ENCODE results near the gene KCP. TPM values are rescaled to one million over a fixed set of nuclear protein-coding genes. Genes with fewer than 3 reads are reported as not detected.

The KCP gene
- total RNA-seq, 2 experiments from 2014 or later = 1.4 to 2.3 TPM

DNA sequence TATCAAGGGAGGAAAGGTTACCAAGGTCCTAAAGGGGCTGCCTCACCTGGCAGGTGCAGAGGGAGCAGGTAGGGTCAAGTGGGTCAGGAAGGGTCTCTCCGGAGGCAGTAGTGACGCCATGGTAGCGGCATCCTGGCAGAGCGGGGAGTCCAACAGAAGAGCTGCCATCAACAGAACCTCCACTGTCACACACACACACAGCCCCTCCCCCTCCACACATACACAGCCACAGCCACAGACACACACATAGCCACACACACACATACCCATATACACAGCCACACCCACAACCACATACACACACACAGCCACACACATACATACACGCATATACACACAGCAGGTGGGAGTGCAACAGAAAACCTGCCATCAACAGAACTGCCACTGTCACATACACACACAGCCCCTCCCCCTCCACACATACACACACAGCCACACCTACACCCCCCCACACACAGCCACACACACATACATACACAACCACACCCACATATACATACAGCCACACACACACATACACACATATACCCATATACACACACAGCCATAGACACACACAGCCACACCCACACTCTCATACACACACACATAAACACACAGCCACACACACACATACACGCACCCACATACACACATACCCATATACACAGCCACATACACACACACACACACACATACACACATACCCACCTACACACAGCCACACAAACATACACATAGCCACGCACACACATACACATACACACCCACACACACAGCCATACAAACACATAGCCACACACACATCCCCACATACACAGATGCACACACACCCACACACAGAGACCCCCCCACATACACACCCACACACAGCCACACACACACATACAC, 23.1 kb downstream of the KCP start:
- Histone ChIP-seq H3K4me3 (ENCODE audit: low read depth, low read length, poor library complexity, severe bottlenecking) (no peak overlapping the region), H3K9me3 (ENCODE audit: low read length) (no peaks in the 10 kb centered on the region), H3K36me3 (ENCODE audit: insufficient read depth, low read length) (no peaks in the 10 kb centered on the region), H4K20me1 (ENCODE audit: insufficient read depth, low read length) (no peaks in the 10 kb centered on the region), H2AFZ (ENCODE audit: low read length) (no peak overlapping the region), H3K9me2 (ENCODE audit: insufficient read depth, low read length) (no peaks in the 10 kb centered on the region), H3K79me2 (ENCODE audit: insufficient read depth, low read depth, low read length) (no peaks in the 10 kb centered on the region), H3K27ac (ENCODE audit: low read depth, low read length, poor library complexity, severe bottlenecking) (no peak overlapping the region), H3K4me1 (ENCODE audit: insufficient read depth, low read length, poor library complexity, severe bottlenecking) (peaks cover 8% of the 10 kb centered on the region), H3K4me2 (ENCODE audit: low read length) (no peak overlapping the region)
- intact Hi-C loops (cut with micrococcal nuclease; ENCODE audit: unreplicated experiment) = no loop called here
- ChIA-PET POLR2A (no interaction called here), CTCF (ENCODE audit: unreplicated experiment) (no interaction called here)
- TF ChIP-seq, protein P1, sequence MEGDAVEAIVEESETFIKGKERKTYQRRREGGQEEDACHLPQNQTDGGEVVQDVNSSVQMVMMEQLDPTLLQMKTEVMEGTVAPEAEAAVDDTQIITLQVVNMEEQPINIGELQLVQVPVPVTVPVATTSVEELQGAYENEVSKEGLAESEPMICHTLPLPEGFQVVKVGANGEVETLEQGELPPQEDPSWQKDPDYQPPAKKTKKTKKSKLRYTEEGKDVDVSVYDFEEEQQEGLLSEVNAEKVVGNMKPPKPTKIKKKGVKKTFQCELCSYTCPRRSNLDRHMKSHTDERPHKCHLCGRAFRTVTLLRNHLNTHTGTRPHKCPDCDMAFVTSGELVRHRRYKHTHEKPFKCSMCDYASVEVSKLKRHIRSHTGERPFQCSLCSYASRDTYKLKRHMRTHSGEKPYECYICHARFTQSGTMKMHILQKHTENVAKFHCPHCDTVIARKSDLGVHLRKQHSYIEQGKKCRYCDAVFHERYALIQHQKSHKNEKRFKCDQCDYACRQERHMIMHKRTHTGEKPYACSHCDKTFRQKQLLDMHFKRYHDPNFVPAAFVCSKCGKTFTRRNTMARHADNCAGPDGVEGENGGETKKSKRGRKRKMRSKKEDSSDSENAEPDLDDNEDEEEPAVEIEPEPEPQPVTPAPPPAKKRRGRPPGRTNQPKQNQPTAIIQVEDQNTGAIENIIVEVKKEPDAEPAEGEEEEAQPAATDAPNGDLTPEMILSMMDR (conservative IDR thresholded peaks at IDR 0.05; ENCODE audit: low read length) = no peak
- no peak for TF ChIP-seq EZH2phosphoT487 (IDR thresholded peaks at IDR 0.05; ENCODE audit: borderline replicate concordance, low read depth, low read length)
- BruUV-seq (replicated peaks) = no TSS peak
- DNase-seq (ENCODE audit: low spot score) = no peak

DNA sequence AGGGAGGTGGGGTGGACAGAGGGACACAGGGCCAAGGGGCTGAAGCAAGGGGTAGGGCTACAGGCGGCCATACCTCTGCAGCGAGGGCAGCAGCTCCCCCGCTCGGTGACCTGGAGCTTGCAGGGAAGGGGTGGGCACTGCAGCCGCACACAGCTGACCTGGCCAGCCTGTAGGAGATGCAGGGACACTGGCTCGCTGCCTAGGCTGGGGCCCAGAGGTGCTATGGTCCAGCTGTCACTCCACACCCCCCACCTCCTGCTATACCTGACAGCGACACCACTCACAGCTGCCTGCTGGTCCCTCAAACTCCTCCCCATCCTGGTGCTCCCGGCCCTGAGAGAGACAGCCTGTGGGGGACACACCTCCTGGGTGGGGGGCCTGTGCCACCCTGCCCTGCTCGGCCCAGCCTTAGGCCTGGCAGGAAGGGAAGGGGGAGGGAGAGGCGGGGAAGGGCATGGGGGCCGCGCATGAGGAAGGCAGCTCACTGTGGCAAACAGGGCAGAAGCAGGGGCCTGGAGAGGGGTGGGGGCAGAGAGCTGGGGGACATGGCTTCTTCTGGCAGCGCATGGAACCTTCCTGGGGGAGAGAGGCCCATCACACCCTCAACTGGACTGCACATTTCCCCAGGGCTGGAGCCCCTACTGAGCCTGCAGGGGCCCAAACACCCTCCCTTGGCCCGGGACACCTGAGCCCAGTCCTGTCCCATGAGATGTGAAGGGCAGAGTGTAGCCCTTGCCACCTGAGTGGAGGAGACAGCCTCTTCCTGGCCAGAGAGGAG, 23.9 kb downstream of the KCP start:
- no peak overlapping the region for H3K4me2 ChIP-seq (ENCODE audit: low read length)
- ChIA-PET POLR2A (interaction anchor here (0.7 kb wide), 2 partner anchors 96 to 257 kb away, joined by 3 read pairs; no protein-coding TSS in a partner anchor), CTCF (ENCODE audit: unreplicated experiment) (no interaction called here)
- H3K4me1 ChIP-seq (ENCODE audit: insufficient read depth, low read length, poor library complexity, severe bottlenecking) = peaks cover 8% of the 10 kb centered on the region
- no peak overlapping the region for H2AFZ ChIP-seq (ENCODE audit: low read length)
- TF ChIP-seq, protein P1 (conservative IDR thresholded peaks at IDR 0.05; ENCODE audit: low read length) = no peak
- TF ChIP-seq EZH2phosphoT487 (IDR thresholded peaks at IDR 0.05; ENCODE audit: borderline replicate concordance, low read depth, low read length) = no peak
- H3K36me3 ChIP-seq (ENCODE audit: insufficient read depth, low read length) = no peaks in the 10 kb centered on the region
- no peaks in the 10 kb centered on the region for H4K20me1 ChIP-seq (ENCODE audit: insufficient read depth, low read length)
- H3K4me3 ChIP-seq (ENCODE audit: low read depth, low read length, poor library complexity, severe bottlenecking) = no peak overlapping the region
- intact Hi-C loops (cut with micrococcal nuclease; ENCODE audit: unreplicated experiment) = no loop called here
- H3K27ac ChIP-seq (ENCODE audit: low read depth, low read length, poor library complexity, severe bottlenecking) = no peak overlapping the region
- H3K79me2 ChIP-seq (ENCODE audit: insufficient read depth, low read depth, low read length) = no peaks in the 10 kb centered on the region
- no peak for DNase-seq (ENCODE audit: low spot score)
- no peaks in the 10 kb centered on the region for H3K9me2 ChIP-seq (ENCODE audit: insufficient read depth, low read length)
- BruUV-seq (replicated peaks) = no TSS peak
- H3K9me3 ChIP-seq (ENCODE audit: low read length) = no peaks in the 10 kb centered on the region
